Activated T-cell treated with anti-CD3 and anti-CD28 coated beads, Interleukin-2, amount 50 U/mL, for 4 hours (primary cell): ENCODE results near the gene LIN52. TPM values are rescaled to one million over a fixed set of nuclear protein-coding genes. Genes with fewer than 3 reads are reported as not detected.
"Not testable (repeated sequence)": the region's sequence is repeated elsewhere in the genome, so short reads cannot be mapped to it uniquely, and the experiment has no call there.

Source experiments
- ATAC-seq, 2 donors: fragments of 200-7000 bp; cut with Tn5 transposase; one replicate each; pipeline ENCODE4 v1.10.0; 2021
- DNase-seq: peaks from one replicate; pipeline ENCODE4 v3.0.0-alpha.2; 2020
- H3K27me3 Mint-ChIP-seq: one replicate; pipeline ENCODE4 v1.8.0; 2021; ENCODE audit warnings: low read depth, mixed read lengths
- H3K36me3 Mint-ChIP-seq: one replicate; pipeline ENCODE4 v1.8.0; 2022; ENCODE audit warnings: mixed read lengths; ENCODE audit not compliant: insufficient read depth
- H3K4me1 Mint-ChIP-seq: one replicate; pipeline ENCODE4 v1.8.0; 2021; ENCODE audit warnings: low read depth, mixed read lengths
- H3K4me3 Mint-ChIP-seq: one replicate; pipeline ENCODE4 v1.8.0; 2021; ENCODE audit warnings: mild to moderate bottlenecking, moderate library complexity, mixed read lengths
- H3K9me3 Mint-ChIP-seq: one replicate; pipeline ENCODE4 v1.8.0; 2021; ENCODE audit warnings: mixed read lengths
- total RNA-seq, 3 donors: library from RNA; stranded (reverse); gene quantifications; one replicate each; pipeline ENCODE4 v1.2.1, GENCODE V29; 2021

The LIN52 gene
- total RNA-seq, 3 donors from 2014 or later = 16.9 to 20.2 (median 17.3) TPM

- no peaks in the 10 kb centered on the region for H3K27me3 Mint-ChIP-seq
- ATAC-seq = no peak
- no peaks in the 10 kb centered on the region for H3K9me3 Mint-ChIP-seq
- DNase-seq = no peak
- H3K36me3 Mint-ChIP-seq = no peaks in the 10 kb centered on the region
- H3K4me1 Mint-ChIP-seq = peaks cover 25% of the 10 kb centered on the region
- H3K4me3 Mint-ChIP-seq = no peak overlapping the region
Measured at GRCh38 chr14:74081491-74081890, 3.3 kb upstream of the LIN52 start.

GRCh38 chr14:74083161-74083560 lies 1.6 kb upstream of the LIN52 start:
- H3K4me1 Mint-ChIP-seq = peaks cover 24% of the 10 kb centered on the region

GRCh38 chr14:74083784-74084276 lies 926 bp upstream of the LIN52 start:
- DNase-seq = no peak
- Mint-ChIP-seq H3K27me3 (no peaks in the 10 kb centered on the region), H3K36me3 (no peaks in the 10 kb centered on the region), H3K4me1 (peaks cover 27% of the 10 kb centered on the region), H3K4me3 (peak overlapping the region; percentile 99), H3K9me3 (no peaks in the 10 kb centered on the region)
- ATAC-seq = peak; percentile 2 to 4

More at GRCh38 chr14:74083161-74083560, 1.6 kb upstream of the LIN52 start:
- ATAC-seq (no peak), DNase-seq (no peak)
- no peaks in the 10 kb centered on the region for H3K36me3 Mint-ChIP-seq
- H3K9me3 Mint-ChIP-seq = no peaks in the 10 kb centered on the region
- peak overlapping the region; percentile 99 for H3K4me3 Mint-ChIP-seq
- H3K27me3 Mint-ChIP-seq = no peaks in the 10 kb centered on the region

GRCh38 chr14:74085047-74085637 lies 386 bp downstream of the LIN52 start:
- DNase-seq (no peak), ATAC-seq (peak; percentile 3 to 6)
- Mint-ChIP-seq H3K4me3 (peak overlapping the region; percentile 99), H3K27me3 (no peaks in the 10 kb centered on the region), H3K9me3 (no peaks in the 10 kb centered on the region), H3K4me1 (peaks cover 30% of the 10 kb centered on the region), H3K36me3 (peaks cover 1% of the 10 kb centered on the region)

GRCh38 chr14:74085828-74086227 lies 1.1 kb downstream of the LIN52 start:
- ATAC-seq (no peak), DNase-seq (no peak)
- peaks cover 1% of the 10 kb centered on the region for H3K36me3 Mint-ChIP-seq
- no peaks in the 10 kb centered on the region for H3K27me3 Mint-ChIP-seq
- H3K4me1 Mint-ChIP-seq = peaks cover 30% of the 10 kb centered on the region
- no peaks in the 10 kb centered on the region for H3K9me3 Mint-ChIP-seq
- peak overlapping the region; percentile 99 for H3K4me3 Mint-ChIP-seq

- Mint-ChIP-seq H3K9me3 (no peaks in the 10 kb centered on the region), H3K36me3 (peaks cover 3% of the 10 kb centered on the region), H3K4me3 (no peak overlapping the region), H3K27me3 (no peaks in the 10 kb centered on the region), H3K4me1 (peaks cover 19% of the 10 kb centered on the region)
- DNase-seq = no peak
- no peak for ATAC-seq
Measured at GRCh38 chr14:74089251-74090020, 4.7 kb downstream of the LIN52 start.

- DNase-seq (no peak), ATAC-seq (no peak)
- Mint-ChIP-seq H3K4me1 (no peaks in the 10 kb centered on the region), H3K27me3 (no peaks in the 10 kb centered on the region), H3K9me3 (no peaks in the 10 kb centered on the region), H3K36me3 (peaks cover 16% of the 10 kb centered on the region), H3K4me3 (no peak overlapping the region)
Measured at GRCh38 chr14:74105381-74105780, 20.6 kb downstream of the LIN52 start.

- Mint-ChIP-seq H3K4me3 (no peak overlapping the region), H3K9me3 (no peaks in the 10 kb centered on the region), H3K27me3 (no peaks in the 10 kb centered on the region), H3K36me3 (peaks cover 13% of the 10 kb centered on the region), H3K4me1 (no peaks in the 10 kb centered on the region)
- DNase-seq (no peak), ATAC-seq (no peak)
Measured at GRCh38 chr14:74109369-74109768, 24.6 kb downstream of the LIN52 start.

GRCh38 chr14:74111395-74112216 lies 26.9 kb downstream of the LIN52 start:
- H3K4me3 Mint-ChIP-seq, H3K4me1 Mint-ChIP-seq, DNase-seq, ATAC-seq, H3K9me3 Mint-ChIP-seq, H3K27me3 Mint-ChIP-seq: not testable (repeated sequence)
- peaks cover 16% of the 10 kb centered on the region for H3K36me3 Mint-ChIP-seq

- not testable (repeated sequence) for ATAC-seq, DNase-seq, H3K27me3 Mint-ChIP-seq, H3K9me3 Mint-ChIP-seq, H3K4me3 Mint-ChIP-seq, H3K4me1 Mint-ChIP-seq
- H3K36me3 Mint-ChIP-seq = peaks cover 13% of the 10 kb centered on the region
Measured at GRCh38 chr14:74125487-74125886, 40.7 kb downstream of the LIN52 start.

GRCh38 chr14:74126315-74127013 lies 41.7 kb downstream of the LIN52 start:
- Mint-ChIP-seq H3K4me3 (no peak overlapping the region), H3K36me3 (peaks cover 8% of the 10 kb centered on the region), H3K27me3 (no peaks in the 10 kb centered on the region), H3K4me1 (no peaks in the 10 kb centered on the region), H3K9me3 (no peaks in the 10 kb centered on the region)
- no peak for DNase-seq
- ATAC-seq = no peak

GRCh38 chr14:74127634-74128033 lies 42.9 kb downstream of the LIN52 start:
- Mint-ChIP-seq H3K9me3 (no peaks in the 10 kb centered on the region), H3K4me1 (no peaks in the 10 kb centered on the region), H3K4me3 (no peak overlapping the region), H3K36me3 (peaks cover 8% of the 10 kb centered on the region), H3K27me3 (no peaks in the 10 kb centered on the region)
- ATAC-seq (no peak), DNase-seq (no peak)

GRCh38 chr14:74133833-74134481 lies 49.2 kb downstream of the LIN52 start:
- no peaks in the 10 kb centered on the region for H3K9me3 Mint-ChIP-seq
- DNase-seq = no peak
- no peaks in the 10 kb centered on the region for H3K27me3 Mint-ChIP-seq
- H3K4me3 Mint-ChIP-seq = no peak overlapping the region
- H3K4me1 Mint-ChIP-seq = peaks cover 22% of the 10 kb centered on the region
- H3K36me3 Mint-ChIP-seq = peaks cover 9% of the 10 kb centered on the region
- ATAC-seq = no peak
